ENCODE results near the gene PABPN1L.
"Not testable (repeated sequence)": the region's sequence is repeated elsewhere in the genome, so short reads cannot be mapped to it uniquely, and the experiment has no call there.

PABPN1L gene

GRCh38 chr16:88893127-88893968, 26.9 kb upstream of the PABPN1L start:
- Histone ChIP-seq H3K27me3 (replicated peaks) (peaks cover 2% of the 10 kb centered on the region), H3K4me3 (ENCODE audit: low read depth, low read length) (no peak overlapping the region), H3K27ac (no peak overlapping the region), H3K36me3 (replicated peaks) (no peaks in the 10 kb centered on the region)
- in situ Hi-C loops (cut with HindIII; ENCODE audit: low pct_ligation_motif_present, low sequenced_read_pairs): no loop called here
- DNase-seq: no peak
- TF ChIP-seq CTCF (IDR thresholded peaks at IDR 0.05; ENCODE audit: low read depth, low read length, missing control alignments): no peak

- TF ChIP-seq CTCF (IDR thresholded peaks at IDR 0.05; ENCODE audit: low read depth, low read length, missing control alignments): no peak
- in situ Hi-C loops (cut with HindIII; ENCODE audit: low pct_ligation_motif_present, low sequenced_read_pairs): no loop called here
- no peaks in the 10 kb centered on the region for H3K27me3 ChIP-seq (replicated peaks)
Observed at GRCh38 chr16:88892065-88892464, 25.6 kb upstream of the PABPN1L start.

GRCh38 chr16:88891083-88891482, 24.6 kb upstream of the PABPN1L start:
- H3K4me3 ChIP-seq (ENCODE audit: low read depth, low read length): no peak overlapping the region
- DNase-seq: no peak
- H3K27ac ChIP-seq: no peak overlapping the region
- H3K36me3 ChIP-seq (replicated peaks): no peaks in the 10 kb centered on the region
- H3K27me3 ChIP-seq (replicated peaks): no peaks in the 10 kb centered on the region
- TF ChIP-seq CTCF (IDR thresholded peaks at IDR 0.05; ENCODE audit: low read depth, low read length, missing control alignments): no peak
- in situ Hi-C loops (cut with HindIII; ENCODE audit: low pct_ligation_motif_present, low sequenced_read_pairs): no loop called here

More at GRCh38 chr16:88892065-88892464, 25.6 kb upstream of the PABPN1L start:
- no peak for DNase-seq
- no peak overlapping the region for H3K4me3 ChIP-seq (ENCODE audit: low read depth, low read length)
- H3K36me3 ChIP-seq (replicated peaks): no peaks in the 10 kb centered on the region
- no peak overlapping the region for H3K27ac ChIP-seq

GRCh38 chr16:88889702-88890352, 23.4 kb upstream of the PABPN1L start:
- not testable (repeated sequence) for H3K36me3 ChIP-seq (replicated peaks)

GRCh38 chr16:88888461-88889387, 22.3 kb upstream of the PABPN1L start:
- Histone ChIP-seq H3K36me3 (replicated peaks) (no peaks in the 10 kb centered on the region), H3K4me3 (ENCODE audit: low read depth, low read length) (no peak overlapping the region), H3K27me3 (replicated peaks) (no peaks in the 10 kb centered on the region), H3K27ac (no peak overlapping the region)
- in situ Hi-C loops (cut with HindIII; ENCODE audit: low pct_ligation_motif_present, low sequenced_read_pairs): no loop called here
- TF ChIP-seq CTCF (IDR thresholded peaks at IDR 0.05; ENCODE audit: low read depth, low read length, missing control alignments): no peak
- no peak for DNase-seq

More at GRCh38 chr16:88889702-88890352, 23.4 kb upstream of the PABPN1L start:
- H3K27ac ChIP-seq; DNase-seq; H3K4me3 ChIP-seq (ENCODE audit: low read depth, low read length); H3K27me3 ChIP-seq (replicated peaks); in situ Hi-C loops (cut with HindIII; ENCODE audit: low pct_ligation_motif_present, low sequenced_read_pairs): not testable (repeated sequence)

Data from brain microvascular endothelial cell (primary cell).